PC-9 (cell line): ENCODE results near the gene FRMD6. TPM values are rescaled to one million over a fixed set of nuclear protein-coding genes. Genes with fewer than 3 reads are reported as not detected.

Experiments used
- BruUV-seq: library from RNA; stranded (reverse); fragments of 400-500 nt; replicated peaks from 2 replicates; lab custom pipeline; 2021; lab: Mats Ljungman, UMichigan
- CTCF ChIA-PET: fragments of 300-600 bp; sonication (Branson Sonifier 250); formaldehyde crosslinking; loops from one replicate; lab custom pipeline; 2022; ENCODE audit warnings: antibody characterized with exemption; lab: Charles Lee
- POLR2A ChIA-PET: fragments of 300-600 bp; sonication (Branson Sonifier 250); formaldehyde crosslinking; loops from one replicate; lab custom pipeline; 2022; ENCODE audit warnings: antibody characterized with exemption; ENCODE audit not compliant: unreplicated experiment; lab: Charles Lee
- DNase-seq, 2 experiments: peaks; one replicate each; pipeline versions ENCODE4 v3.0.0 to v3.0.0-alpha.2; 2015 to 2022; ENCODE audit warnings: mixed read lengths in 1 of 2
- H2AFZ ChIP-seq: fragments of 200-600 bp; sonication (generic); 2 replicates; pipeline ENCODE4 v1.8.1; 2017; ENCODE audit warnings: antibody characterized with exemption
- H3F3A ChIP-seq: fragments of 200-600 bp; sonication (generic); 2 replicates; pipeline ENCODE4 v1.8.1; 2017; ENCODE audit warnings: antibody characterized with exemption, mild to moderate bottlenecking, low read depth; ENCODE audit not compliant: insufficient read depth
- H3K27ac ChIP-seq: fragments of 200-600 bp; sonication (generic); 2 replicates; pipeline ENCODE4 v1.6.1; 2016; ENCODE audit warnings: mixed run types
- H3K27me3 ChIP-seq: fragments of 200-600 bp; sonication (generic); 2 replicates; pipeline ENCODE4 v1.6.1; 2016; ENCODE audit warnings: low read depth, mixed run types; ENCODE audit not compliant: insufficient read depth
- H3K36me3 ChIP-seq: fragments of 200-600 bp; sonication (generic); 2 replicates; pipeline ENCODE4 v1.6.1; 2016; ENCODE audit warnings: low read depth, mixed run types
- H3K4me1 ChIP-seq: fragments of 200-600 bp; sonication (generic); replicated peaks from 2 replicates; pipeline ENCODE4 v1.6.1; 2016; ENCODE audit warnings: mixed run types; ENCODE audit not compliant: insufficient read depth
- H3K4me2 ChIP-seq: fragments of 200-600 bp; sonication (generic); 2 replicates; pipeline ENCODE4 v1.6.1; 2017; ENCODE audit warnings: mixed run types
- H3K4me3 ChIP-seq: fragments of 200-600 bp; sonication (generic); 2 replicates; pipeline ENCODE4 v1.6.1; 2016; ENCODE audit warnings: mixed run types
- H3K79me2 ChIP-seq: fragments of 200-600 bp; sonication (generic); 2 replicates; pipeline ENCODE4 v1.6.1; 2017; ENCODE audit warnings: low read depth, mixed run types
- H3K9me2 ChIP-seq: fragments of 200-600 bp; sonication (generic); 2 replicates; pipeline ENCODE4 v1.8.1; 2017; ENCODE audit warnings: mild to moderate bottlenecking; ENCODE audit not compliant: insufficient read depth
- H3K9me3 ChIP-seq: fragments of 200-600 bp; sonication (generic); 2 replicates; pipeline ENCODE4 v1.8.1; 2016; ENCODE audit warnings: low read depth; ENCODE audit not compliant: insufficient read depth
- H4K20me1 ChIP-seq: fragments of 200-600 bp; sonication (generic); 2 replicates; pipeline ENCODE4 v1.8.1; 2017; ENCODE audit not compliant: insufficient read depth
- EZH2 ChIP-seq: fragments of 200-600 bp; sonication (generic); IDR thresholded peaks from 2 replicates; pipeline ENCODE4 v1.8.0; 2017; ENCODE audit warnings: antibody characterized with exemption, low read depth
- intact Hi-C: fragments of 100-400 bp; cut with micrococcal nuclease; formaldehyde crosslinking; loops from one replicate; pipeline ENCODE4 v1.10.0; 2022; ENCODE audit not compliant: unreplicated experiment
- total RNA-seq: library from RNA; stranded (reverse); gene quantifications from 2 replicates; pipeline ENCODE4 v1.2.3, GENCODE V29; 2021
- TF ChIP-seq, protein P1 (sequence below): fragments of 200-600 bp; sonication (generic); conservative IDR thresholded peaks from 2 replicates; pipeline ENCODE4 v1.6.1; 2017; ENCODE audit warnings: mixed run types, antibody characterized with exemption, mild to moderate bottlenecking, moderate library complexity

Gene FRMD6
- total RNA-seq, 1 experiment from 2014 or later = 42.9 TPM

DNA sequence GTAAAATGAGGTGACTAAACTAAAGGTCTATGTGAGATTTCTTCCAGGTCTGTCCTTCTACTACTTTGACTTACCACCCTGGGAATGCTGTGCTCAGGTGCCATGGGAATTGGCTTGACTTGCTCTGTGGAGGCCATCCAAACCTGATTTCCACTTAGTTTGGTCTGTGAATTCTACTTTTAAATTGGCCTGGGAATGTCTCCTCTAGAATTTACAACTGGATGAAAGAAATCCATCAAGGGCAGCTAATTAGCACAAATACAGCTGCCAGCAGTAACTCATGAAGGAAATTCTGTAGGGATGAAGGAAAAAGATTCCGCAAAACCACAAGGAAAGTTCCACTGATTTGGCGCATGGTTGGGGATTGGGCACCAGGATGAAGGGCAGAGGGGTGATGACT is 31.7 kb upstream of the FRMD6 start:
- BruUV-seq = no TSS peak
- Histone ChIP-seq H3K79me2 (no peaks in the 10 kb centered on the region), H3F3A (no peaks in the 10 kb centered on the region), H4K20me1 (no peaks in the 10 kb centered on the region), H3K9me2 (0 out of 2 replicates have a peak, but pooled peaks cover 4% of the 10 kb centered on the region), H3K4me3 (no peak overlapping the region), H3K27me3 (no peaks in the 10 kb centered on the region), H2AFZ (no peak overlapping the region), H3K4me2 (no peak overlapping the region), H3K36me3 (no peaks in the 10 kb centered on the region), H3K9me3 (no peaks in the 10 kb centered on the region), H3K4me1 (peaks cover 35% of the 10 kb centered on the region), H3K27ac (no peak overlapping the region)
- CTCF ChIA-PET = no interaction called here
- intact Hi-C loops = no loop called here
- TF ChIP-seq, protein P1, sequence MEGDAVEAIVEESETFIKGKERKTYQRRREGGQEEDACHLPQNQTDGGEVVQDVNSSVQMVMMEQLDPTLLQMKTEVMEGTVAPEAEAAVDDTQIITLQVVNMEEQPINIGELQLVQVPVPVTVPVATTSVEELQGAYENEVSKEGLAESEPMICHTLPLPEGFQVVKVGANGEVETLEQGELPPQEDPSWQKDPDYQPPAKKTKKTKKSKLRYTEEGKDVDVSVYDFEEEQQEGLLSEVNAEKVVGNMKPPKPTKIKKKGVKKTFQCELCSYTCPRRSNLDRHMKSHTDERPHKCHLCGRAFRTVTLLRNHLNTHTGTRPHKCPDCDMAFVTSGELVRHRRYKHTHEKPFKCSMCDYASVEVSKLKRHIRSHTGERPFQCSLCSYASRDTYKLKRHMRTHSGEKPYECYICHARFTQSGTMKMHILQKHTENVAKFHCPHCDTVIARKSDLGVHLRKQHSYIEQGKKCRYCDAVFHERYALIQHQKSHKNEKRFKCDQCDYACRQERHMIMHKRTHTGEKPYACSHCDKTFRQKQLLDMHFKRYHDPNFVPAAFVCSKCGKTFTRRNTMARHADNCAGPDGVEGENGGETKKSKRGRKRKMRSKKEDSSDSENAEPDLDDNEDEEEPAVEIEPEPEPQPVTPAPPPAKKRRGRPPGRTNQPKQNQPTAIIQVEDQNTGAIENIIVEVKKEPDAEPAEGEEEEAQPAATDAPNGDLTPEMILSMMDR = no peak
- no peak for TF ChIP-seq EZH2
- POLR2A ChIA-PET = interaction anchor here (0.5 kb wide), 1 partner anchor 324 kb away, joined by 4 read pairs; no protein-coding TSS in a partner anchor
- no peak for DNase-seq

DNA sequence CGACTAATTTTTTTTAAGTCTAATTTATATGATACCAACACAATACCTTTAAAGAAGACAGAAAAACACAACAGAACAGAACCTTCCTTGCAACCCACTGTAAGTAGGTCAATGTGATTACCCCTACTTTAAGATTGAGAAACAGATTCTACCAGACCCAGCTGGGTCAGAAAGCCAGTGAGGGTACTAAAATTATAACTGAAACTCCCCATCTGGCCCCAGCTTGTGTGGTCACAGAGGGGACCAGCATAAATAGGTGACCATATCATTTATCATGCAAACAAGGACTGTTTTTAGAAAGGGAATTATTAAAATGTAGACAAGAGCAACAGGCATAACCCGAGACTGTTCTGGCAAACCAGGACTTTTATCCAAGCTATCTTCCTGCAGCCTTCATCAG is 30.1 kb upstream of the FRMD6 start:
- Histone ChIP-seq H4K20me1 (no peaks in the 10 kb centered on the region), H3F3A (no peaks in the 10 kb centered on the region), H3K4me1 (peaks cover 25% of the 10 kb centered on the region), H3K9me3 (no peaks in the 10 kb centered on the region), H3K79me2 (no peaks in the 10 kb centered on the region), H2AFZ (no peak overlapping the region), H3K27me3 (no peaks in the 10 kb centered on the region), H3K27ac (no peak overlapping the region), H3K4me2 (no peak overlapping the region), H3K9me2 (0 out of 2 replicates have a peak, but pooled peaks cover 4% of the 10 kb centered on the region), H3K4me3 (no peak overlapping the region), H3K36me3 (no peaks in the 10 kb centered on the region)
- no TSS peak for BruUV-seq
- intact Hi-C loops = no loop called here
- TF ChIP-seq EZH2 = no peak
- TF ChIP-seq, protein P1 = no peak
- ChIA-PET CTCF (no interaction called here), POLR2A (no interaction called here)
- DNase-seq = no peak

DNA sequence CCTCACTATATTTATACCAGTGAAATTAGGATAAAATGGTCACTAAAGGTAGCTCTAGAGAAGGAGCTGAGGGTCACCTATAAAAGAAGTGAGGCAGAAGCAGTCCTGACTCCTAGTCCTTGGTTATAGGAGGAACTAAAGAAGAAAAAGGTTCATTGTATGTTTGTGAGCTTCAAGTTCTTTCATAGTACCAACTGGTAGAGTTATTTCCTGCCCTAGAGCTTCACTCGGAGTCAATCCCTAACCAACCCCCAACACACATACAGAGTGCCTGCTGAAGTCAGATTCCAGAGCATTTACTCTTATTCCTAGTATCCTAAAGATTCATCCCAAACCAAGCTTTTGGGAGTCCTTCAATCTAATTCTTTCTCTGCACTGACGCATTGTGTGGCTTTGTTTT is 29.3 kb upstream of the FRMD6 start:
- ChIA-PET POLR2A (no interaction called here), CTCF (no interaction called here)

More for the DNA sequence above, 29.3 kb upstream of the FRMD6 start:
- BruUV-seq = no TSS peak
- Histone ChIP-seq H4K20me1 (no peaks in the 10 kb centered on the region), H3K4me1 (peaks cover 18% of the 10 kb centered on the region), H3K9me3 (no peaks in the 10 kb centered on the region), H3K9me2 (0 out of 2 replicates have a peak, but pooled peaks cover 4% of the 10 kb centered on the region), H3K36me3 (no peaks in the 10 kb centered on the region), H3K4me3 (no peak overlapping the region), H3K27me3 (no peaks in the 10 kb centered on the region), H3K27ac (no peak overlapping the region), H3F3A (no peaks in the 10 kb centered on the region), H3K79me2 (no peaks in the 10 kb centered on the region), H3K4me2 (no peak overlapping the region), H2AFZ (no peak overlapping the region)
- intact Hi-C loops = no loop called here
- TF ChIP-seq EZH2 = no peak
- TF ChIP-seq, protein P1 = no peak
- DNase-seq = no peak
